HG02973 (cell line): ENCODE measurements around the gene PARN.
"Not testable (repeated sequence)": the region's sequence is repeated elsewhere in the genome, so short reads cannot be mapped to it uniquely, and the experiment has no call there.

Source experiments
- ATAC-seq: cut with Tn5 transposase; IDR thresholded peaks from one replicate; pipeline ENCODE4 v1.9.1; 2021; ENCODE audit warnings: moderate library complexity; ENCODE audit not compliant: unreplicated experiment

PARN gene

DNA sequence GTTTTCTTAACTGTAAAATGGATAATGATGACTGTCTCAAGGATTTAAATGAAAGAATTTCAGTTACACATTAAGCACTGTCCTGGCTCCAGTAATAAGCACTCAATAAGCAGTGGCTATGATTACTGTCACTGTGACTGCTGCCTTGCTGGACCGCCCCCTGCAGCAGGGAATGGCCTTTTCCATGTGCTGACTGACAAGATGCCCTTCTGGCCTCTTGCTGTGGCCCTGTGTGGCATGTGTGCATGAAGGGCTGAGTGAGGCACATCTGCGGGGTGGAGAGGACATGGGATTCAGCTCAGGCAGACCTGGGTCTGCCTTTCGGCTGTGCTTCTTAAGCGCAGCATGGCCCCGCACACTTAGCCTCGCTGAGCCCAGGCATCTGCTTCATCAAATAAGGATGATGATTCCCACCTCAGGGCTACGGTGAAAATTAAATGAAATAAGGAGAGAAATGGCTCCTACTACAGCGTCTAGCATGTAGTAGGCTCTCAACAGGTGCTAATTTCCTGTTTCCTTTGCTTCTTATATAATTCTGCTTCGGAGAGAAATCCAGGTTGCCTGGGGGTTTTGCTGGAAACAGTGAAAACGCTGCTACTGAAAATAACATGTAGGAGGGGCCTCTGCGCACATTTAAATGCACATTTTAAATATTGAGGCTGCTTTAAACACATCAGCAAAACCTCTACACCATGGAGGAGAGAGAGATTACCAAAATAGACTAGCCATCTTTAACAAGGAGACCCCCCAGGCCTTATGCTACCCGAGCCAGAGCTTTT, 183.9 kb downstream of the PARN start:
- no peak for ATAC-seq

DNA sequence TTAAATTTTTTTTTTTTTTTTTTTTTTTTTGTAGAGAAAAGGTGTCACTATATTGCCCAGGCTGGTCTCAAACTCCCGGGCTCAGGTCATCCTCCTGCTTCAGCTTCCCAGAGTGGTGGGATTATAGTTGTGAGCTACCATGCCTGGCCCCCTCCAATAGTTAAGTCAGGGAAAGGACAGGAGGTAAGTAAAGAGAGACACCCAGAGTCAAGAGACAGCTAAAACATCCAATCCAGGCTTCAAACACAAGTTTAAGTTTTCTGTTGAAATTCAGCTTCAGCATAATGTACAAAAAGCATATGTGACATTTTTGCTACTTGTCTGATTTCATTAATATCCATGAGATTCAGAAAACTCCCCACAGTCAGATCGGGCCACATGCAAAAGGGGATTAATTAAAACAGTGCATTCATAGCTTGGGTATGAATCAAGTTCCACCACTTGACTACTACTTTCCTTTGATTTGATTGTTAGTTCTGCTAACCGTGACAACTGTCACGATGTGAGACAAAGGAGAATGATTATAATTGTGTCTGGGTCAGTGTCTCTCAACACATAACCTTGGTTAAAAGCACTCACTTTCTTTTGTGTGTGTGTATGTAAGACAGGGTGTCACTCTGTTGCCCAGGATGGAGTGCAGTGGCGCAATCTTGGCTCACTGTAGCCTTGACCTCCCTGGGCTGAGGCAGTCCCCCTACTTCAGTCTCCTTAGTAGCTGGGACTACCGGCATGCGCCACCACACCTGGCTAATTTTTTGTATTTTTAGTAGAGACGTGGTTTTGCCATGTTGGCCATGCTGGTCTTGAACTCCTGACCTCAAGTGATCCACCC, 184.9 kb downstream of the PARN start:
- ATAC-seq = no peak

DNA sequence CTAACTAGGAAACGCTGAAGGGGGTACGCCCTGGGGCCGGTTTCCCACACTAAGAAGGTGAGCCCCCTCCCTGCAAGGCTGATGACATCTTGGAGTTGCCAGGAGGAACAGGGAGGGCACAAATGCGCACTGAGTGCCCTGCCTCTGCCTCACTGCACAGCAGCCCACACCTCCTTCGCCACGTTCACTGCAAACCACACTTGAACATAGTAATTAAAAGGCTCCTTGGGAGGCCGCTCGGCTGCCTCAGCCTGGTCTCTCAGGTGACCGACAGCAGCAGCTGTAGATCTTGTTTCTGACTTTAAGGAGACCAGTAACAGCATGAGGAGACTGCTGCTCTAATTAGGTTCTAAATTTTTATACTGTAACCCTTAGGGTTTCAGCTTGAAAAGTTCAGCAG, 188.5 kb downstream of the PARN start:
- not testable (repeated sequence) for ATAC-seq

DNA sequence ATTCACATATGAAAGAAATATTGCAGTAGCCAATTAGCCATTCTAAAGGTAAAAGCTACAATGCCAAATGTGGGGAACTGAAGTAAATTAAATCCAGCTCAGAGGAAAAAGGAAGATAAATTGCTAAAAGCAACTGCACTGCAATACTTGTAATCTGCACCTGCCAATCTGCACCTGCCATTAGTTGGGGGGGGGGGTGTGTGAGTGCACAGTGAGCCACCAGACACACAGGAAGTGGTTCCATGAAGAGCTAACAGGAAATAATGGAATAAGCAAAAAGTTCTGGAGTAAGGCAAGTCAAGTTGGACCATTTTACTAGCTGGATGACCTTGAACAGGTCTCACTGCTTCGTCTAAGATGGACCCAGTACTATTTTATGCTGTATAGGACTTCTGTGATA, 191.8 kb downstream of the PARN start:
- ATAC-seq = no peak

DNA sequence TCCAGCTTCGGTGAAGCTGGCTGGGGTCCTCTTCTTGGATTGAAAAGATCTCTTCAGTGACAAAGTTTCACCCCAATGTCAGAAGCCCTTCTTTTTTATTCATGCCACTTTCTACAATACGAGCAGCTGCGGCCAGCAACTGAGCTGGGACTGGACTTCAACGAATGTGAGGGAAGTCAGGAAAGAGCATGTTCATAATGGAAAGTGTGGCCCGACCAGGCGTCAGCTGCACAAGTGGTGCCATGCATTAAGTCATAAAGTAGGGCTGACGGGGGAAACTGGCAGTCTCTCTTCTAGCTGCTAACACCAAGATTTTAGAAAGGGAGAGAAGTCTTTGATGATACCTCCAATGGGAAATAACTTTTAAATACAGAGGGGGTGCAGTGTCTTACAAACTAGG, 192.6 kb downstream of the PARN start:
- ATAC-seq = no peak

DNA sequence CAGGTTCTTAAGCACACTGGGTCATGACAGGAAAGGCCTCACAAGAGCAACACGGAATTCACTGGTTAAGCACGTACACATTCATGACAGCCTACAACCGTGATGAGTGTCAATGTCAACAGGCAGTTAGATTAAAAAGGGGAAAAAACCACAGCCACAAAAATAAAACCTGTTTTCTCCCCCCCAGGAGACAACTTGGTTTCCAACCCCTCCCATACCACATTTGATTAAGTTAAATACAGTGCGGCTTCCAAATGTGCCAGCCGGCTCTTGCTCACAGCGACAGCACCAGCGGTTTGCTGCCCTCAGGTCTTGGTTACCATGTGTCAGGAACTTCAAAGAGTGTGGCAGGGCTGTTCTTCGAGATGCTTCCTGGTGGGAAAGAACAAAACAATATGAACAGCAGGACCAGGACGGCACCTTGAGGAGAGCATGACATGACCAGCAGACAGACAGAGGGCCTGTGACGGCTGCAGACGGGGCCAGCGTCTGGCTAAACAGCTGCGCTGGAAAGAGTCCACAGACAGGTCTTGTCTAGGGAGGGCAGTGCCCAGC, 193.6 kb downstream of the PARN start:
- ATAC-seq = no peak

DNA sequence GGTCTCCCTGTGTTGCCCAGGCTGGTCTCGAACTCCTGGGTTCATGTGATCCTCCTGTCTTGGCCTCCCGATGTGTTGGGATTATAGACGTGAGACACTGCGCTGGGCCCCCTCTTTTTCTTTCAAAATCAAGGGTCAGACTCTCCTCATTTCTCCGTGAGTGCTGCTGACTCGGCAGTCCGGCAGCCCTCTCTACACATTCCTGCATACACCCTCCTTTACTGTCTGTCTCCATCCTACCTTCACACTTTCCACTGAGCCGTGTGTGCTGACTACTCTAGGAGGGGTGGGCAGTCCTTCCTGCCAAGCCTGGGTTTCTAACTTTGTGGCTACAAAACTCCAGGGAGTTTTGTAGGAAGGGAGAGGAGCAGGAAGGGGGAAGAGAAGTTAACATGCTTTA, 195.2 kb downstream of the PARN start:
- no peak for ATAC-seq

DNA sequence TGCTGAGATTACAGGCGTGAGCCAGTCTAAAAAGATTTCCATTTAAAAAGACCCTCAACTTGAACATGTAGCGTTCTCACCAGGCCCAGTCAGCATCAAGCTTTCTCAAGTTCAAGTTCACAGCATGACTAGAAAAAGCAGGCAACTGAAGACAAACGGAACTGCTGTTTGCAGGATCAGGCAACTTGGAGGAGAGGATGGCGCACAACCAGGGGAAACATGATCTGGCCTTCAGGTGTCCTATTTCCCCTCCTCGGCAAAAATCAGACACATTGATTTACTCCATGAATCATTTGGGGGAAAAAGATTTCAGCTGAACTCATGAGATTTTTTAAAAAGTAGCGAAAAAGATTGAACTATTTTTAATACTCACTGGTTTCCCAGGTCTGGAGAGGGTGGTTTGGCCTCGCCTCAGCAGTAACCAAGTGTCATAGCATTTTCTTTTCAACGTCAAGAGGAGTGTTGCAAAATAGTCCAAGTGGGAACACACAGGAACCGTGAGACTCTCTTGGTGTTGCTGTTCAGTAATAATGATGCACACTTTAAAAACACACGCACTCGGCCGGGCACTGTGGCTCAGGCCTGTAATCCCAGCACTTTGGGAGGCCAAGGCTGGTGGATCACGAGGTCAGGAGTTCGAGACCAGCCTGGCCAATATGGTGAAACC, 201.0 kb downstream of the PARN start:
- ATAC-seq = not testable (repeated sequence)

DNA sequence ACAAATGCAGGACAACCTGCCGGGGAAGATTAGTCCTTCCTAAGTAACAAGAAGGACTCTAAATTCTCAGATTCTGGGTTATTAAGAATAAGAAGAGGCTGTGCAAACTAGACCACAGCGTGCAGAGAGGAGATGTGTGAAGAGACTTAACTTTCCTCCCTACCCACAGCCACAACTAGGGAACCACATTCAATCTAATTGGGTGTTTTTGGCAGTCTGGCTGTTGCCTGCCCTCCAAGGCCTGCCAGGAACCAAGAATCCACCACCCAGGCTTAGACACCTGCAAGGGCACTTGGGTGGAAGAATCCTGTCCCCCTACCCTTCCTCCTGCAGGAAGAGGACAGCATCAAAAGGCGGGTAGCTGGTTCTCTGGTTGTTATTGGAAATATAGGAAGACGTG, 202.0 kb downstream of the PARN start:
- ATAC-seq = no peak

DNA sequence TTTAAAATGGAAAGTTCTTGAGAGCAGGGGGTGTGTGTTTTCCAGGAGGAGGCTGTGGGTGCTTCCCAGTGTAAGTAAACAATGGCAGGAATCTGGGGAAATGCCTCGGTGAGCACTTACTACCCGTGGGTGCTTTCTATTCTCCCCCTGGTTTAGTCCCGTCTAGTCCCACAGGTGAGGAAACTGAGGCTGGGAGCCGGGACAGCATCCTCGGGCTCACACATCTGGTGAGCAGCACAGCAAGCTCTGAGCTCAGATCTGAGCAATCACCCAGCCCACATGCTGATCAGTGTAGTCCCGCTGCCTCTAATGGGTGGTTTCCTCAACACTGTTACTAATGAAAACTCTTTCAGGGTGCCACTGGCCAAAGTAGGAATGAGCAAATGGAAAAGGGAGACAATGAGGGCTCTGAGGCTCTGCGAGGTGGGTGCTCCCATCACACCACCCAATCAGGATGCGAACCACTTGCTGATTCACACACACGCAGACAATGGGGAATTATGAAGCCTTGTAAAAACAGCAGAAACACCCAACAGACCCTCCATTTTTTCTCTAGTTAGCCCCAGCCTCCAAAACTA, 202.6 kb downstream of the PARN start:
- no peak for ATAC-seq

DNA sequence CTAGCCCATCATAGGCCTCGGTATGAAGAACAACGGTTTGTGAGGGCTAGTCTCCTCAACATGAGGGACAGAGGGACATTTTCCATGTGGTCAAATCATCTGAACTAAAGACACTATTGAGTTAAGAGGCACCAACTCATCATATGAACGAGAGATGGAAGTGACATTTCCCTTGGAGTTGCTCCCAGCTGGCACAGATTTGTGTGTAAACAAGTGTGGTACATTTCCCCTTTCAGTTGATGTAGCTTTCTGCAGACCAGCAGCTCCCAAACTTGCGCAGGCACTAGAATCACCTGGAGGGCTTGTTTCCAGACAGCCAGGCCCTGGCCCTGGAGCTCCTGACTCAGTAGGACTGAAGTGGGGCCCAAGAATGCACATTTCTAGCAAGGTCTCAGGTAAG, 205.5 kb downstream of the PARN start:
- ATAC-seq = no peak

DNA sequence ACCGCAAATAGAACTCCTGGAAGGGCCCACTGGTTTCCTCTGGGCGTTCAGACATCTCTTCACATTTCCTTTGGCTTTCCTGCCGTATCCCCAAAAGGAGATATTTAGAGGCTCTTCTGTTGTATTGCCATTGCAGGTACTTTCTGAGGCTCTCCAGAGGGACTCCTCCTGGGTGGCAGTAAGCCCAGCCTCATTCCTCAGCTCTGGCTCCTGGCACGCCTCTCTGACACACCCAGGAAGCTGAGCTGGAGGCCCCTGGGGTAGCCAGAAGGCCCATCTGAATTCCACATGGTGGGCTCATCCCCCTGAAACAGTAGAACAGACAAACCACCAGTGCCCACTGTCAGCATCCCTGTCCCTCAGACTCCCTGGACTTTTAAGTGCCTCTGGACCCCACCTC, 206.7 kb downstream of the PARN start:
- ATAC-seq = no peak

DNA sequence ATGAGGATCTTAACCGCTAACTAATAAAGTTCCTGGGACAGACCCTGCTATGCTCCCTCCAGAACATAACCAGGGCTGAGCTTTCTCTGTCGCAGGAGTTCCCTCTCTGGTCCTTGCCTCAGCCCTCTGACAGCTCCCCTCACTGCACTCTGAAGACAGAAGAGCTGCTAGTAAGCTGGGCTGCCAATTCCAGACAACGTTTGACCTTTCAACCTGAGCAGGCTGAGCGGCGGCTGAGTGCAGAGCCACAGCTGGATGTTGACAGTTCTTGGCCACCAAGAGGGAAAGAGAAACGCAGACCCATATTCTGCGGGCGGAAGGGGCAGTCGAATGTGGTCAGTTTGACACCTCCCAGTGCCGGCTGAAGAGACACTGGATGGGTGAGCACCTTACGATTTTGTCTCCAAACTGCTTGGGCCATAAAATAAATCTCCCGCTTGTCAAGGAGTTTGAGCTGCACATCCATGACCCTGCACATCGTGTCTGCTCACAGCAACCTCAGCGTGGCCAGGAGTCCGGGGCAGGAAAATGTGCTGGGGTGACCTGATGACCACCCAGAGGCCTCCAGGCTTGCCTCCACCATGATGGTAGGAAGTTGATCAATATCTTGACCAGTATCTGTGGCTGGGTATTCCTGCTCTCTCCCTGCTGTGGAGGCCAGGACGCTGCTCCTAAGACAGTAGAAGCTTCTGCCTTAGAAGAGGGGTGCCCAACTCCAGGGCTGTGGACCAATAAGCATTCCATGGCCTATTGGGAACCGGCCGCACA, 209.2 kb downstream of the PARN start:
- no peak for ATAC-seq

DNA sequence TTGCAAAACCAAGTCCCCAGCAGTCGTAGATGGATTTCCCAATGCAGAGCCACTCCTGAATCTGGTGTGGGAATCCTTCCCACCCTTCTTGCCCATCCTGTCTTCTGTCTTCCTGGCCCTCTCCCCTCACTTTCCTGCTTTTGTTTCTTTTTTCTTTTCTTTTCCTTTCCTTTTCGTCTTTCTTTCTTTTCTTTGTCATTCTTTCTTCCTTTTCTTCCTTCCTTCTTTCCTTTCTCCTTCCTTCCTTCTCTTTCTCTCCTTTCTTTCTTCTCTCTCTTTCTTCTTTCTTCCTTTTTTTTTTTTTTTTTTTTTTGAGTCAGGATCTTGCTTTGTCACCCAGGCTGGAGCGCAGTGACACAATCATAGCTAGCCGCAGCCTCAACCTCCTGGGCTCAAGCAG, 209.8 kb downstream of the PARN start:
- not testable (repeated sequence) for ATAC-seq

DNA sequence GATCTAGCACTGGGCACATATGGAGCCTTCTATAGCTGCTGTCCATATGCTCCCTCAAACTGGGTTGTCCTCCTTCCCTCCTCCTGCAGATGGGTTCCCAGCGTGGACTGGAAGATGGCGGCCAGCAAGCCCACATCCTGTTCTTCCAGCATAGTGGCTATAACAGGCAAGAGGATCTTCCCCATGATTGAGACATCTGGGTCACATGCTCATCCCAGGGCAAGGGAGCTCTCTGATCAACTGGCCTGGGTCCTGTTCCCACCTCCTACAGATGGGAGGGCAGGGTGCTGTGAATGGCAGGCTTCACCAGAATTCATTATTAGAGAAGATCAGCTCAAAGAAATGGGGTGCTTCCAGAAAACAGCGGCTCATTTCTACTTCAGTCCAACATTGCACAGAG, 210.2 kb downstream of the PARN start:
- no peak for ATAC-seq

DNA sequence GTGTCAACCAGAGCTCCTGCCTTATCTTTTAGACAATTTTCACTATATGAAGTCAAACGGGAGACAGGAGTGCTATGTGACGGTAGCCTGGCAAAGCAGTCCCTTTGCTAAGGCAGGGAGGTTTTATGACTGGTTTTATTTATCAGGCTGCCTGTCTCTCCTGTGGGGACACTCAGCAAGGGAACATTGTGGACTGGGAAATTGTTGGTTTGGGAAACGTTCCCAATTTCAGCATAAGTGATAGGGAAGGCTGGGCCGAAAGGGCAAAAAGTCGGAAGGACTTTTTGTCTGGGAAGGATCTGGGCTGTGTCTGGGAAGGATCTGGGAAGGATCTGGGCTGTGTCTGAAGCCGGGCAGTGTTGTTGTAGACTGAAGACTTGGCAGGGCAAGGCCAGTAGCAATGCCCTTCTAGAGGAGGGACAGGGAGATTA, 211.2 kb downstream of the PARN start:
- no peak for ATAC-seq

DNA sequence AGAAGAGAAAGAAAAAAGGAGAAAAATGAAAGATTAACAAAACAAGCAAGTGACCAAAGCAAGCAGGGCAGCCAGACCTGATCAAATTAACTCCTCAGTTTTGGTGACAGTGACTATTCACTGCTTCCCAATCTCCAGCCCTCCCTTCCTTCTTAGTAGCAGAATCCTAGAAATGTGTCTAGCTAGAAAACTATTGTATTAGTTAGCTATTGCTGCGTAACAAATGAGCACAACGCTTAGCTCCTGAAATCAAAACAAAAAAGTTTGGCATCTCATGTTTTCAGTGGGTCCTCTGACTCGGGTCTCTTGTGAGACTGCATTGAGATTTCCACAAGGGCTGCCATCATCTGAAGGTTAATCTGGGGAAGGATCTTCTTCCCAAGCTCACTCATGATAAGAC, 213.9 kb downstream of the PARN start:
- ATAC-seq = no peak

DNA sequence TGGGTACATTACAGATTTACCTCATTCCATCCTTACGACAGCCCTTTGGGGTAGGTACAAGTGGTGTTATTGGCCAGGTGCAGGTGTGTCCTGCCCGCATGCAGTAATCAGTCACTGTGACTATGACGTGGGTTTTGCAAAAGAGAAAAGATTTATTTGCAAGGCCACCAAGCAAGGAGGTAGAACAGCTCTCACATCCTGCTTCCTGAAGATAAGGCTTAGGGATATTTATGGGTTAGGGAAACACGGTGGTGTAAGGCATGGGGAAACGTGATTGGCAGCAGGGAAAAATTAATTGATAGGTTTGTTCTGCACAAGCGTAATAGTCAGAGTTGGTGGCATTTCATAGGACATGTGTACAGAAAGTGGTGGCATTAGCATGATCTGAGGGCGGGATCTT, 214.8 kb downstream of the PARN start:
- ATAC-seq = no peak

DNA sequence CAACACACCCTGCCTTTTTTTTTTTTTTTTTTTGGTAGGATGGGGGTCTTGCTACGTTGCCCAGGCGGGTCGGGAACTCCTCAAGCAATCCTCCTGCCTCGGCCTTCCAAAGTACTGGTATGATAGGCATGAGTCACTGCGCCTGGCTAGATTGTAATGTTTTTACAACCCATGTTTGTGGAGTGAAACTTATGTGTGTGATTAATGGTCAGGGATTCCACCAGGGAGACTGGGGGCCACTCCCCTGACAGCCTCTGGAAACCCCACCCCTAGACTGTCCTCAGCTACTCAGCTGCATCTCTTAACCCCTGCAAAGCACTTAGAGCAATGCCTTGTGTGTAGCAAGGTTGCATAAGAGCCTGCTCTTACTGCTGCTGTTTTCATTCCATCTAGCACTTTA, 220.5 kb downstream of the PARN start:
- ATAC-seq = no peak

DNA sequence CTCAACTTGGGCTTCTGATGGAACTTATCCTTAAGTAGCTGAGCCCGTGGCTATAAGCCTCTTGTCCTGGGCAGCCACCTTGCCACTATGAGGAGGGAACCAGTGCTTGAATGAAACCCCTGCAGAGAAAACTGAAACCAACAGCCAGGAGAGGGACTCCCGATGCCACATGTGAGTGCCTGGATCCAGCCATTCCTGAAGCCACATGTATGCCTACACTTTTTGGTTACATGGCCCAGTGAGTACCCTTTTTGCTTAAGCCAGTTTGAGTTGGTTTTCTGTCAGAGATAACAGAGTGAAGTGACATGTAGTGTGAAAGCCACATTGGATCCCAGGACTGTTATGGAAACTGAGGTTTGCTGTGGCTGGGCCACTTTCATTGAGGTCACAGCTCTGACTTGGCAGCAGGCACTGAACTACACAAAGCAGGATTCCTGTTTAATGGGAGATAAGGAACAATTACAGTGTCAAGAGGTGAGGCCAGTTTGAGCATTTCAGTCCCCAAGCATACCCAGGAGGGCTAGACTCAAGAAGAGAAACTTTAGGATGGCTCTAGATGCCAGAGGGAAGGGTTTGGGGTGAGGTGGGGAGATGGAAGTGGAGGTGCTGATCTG, 222.2 kb downstream of the PARN start:
- ATAC-seq = no peak
